GM18507 (cell line): ENCODE results near the gene VEGFB.

ENCODE experiments used
- DNase-seq: peaks from one replicate; pipeline ENCODE4 v3.0.0; 2011; ENCODE audit warnings: low read depth; ENCODE audit not compliant: insufficient read length; ENCODE audit errors: extremely low spot score
- FAIRE-seq: peaks from 2 replicates; lab custom pipeline; 2011; peaks lifted over from hg19 to GRCh38; lab: Jason Lieb, UNC

Gene VEGFB

DNA sequence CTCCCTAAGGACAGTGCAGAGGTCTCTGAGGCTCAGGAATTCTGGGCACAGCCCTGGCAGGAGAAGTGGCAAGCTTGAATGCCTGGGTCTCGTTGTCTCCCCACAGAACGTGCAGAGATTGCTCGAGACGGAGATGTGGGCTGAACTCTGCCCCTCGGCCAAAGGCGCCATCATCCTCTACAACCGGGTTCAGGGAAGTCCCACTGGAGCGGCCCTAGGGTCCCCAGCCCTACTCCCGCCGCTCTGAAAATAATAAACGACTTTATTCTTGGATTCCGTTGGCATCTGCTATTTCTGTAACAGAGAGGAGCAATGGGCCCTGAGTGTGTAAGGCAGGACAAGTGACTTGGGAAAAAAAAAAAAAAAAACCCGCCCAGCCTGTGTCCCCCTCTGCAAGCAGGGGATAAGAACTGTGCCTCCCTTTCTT lies 4.6 kb upstream of the VEGFB start:
- FAIRE-seq, result no peak
- DNase-seq, result no peak

DNA sequence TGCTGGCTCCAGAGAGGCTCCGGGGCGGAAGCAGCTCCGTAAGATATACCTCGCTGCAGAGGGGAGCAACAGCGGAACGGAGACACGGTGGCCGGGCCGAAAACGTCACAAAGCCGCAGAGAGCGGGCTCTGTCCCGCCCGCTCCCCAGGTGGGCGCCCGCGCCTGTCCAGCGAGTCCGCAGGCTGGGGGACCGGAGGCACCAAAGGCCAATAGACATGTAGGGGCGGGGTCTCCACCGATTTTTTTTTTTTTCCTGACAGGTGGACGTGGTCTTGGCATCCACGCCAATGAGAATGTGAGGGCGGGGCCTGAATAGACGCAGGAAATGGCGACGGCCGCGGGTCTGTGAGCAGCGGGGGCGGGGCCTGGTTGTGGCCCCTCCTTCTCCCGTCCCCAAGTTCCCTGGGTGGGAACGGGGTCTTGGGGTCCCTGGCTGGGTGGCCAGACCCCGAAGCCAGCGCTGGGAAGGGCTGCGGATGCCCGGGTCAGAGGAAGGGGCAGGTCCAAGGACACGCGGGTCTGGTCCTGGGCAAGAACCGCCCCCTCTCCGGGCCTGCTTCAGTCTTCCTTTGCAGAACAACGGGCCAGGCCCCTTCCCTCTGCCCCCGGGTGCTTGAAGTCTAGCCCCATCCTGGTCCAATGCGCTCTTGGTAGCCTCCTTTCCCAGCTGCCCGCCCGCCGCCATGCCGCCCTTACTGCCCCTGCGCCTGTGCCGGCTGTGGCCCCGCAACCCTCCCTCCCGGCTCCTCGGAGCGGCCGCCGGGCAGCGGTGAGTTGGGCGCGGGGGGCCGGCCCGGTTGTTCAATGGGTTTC lies 4.0 kb upstream of the VEGFB start, which contains the start of gene DNAJC4:
Gene DNAJC4 (plus strand): TSS at position 378 of the 814 bp plus-strand sequence. CDS start 307 bp downstream, at position 685.
- peak; percentile 74 for DNase-seq
- peak; percentile 79 for FAIRE-seq

DNA sequence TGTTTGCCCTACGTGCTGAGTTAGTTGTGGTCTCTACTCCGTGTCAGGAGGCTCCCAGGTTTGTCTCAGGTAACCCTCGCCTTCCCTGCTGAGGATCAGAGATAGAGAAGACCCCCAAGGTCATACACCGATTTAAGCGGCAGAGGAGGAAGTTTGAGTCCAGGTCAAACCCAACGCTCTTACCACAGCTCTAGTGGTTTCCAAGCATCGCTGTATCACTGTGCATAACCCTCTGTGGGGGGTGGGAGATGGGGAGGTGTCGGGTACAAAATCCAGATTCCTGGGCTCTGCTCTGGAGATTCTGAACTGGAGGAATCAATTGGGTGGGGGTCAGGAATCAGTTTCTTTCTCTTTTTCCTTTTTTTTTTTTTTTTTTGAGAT lies 3.4 kb upstream of the VEGFB start:
- FAIRE-seq (no peak), DNase-seq (no peak)

DNA sequence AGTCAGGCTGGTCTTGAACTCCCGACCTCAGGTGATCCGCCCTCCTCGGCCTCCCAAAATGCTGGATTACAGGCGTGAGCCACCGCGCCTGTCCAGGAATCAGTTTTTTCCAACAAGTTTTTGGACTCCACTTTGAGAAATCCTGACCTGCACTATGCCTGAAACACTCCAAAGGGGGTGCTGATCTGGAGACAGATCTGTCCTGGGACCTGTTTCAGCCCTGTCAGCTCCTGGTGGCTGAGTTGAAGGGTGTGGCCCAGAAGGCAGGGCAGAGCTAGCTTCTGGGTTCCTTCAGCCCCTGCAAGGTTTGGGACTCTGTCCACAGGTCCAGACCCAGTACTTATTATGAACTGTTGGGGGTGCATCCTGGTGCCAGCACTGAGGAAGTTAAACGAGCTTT lies 2.8 kb upstream of the VEGFB start:
- FAIRE-seq (no peak), DNase-seq (no peak)

DNA sequence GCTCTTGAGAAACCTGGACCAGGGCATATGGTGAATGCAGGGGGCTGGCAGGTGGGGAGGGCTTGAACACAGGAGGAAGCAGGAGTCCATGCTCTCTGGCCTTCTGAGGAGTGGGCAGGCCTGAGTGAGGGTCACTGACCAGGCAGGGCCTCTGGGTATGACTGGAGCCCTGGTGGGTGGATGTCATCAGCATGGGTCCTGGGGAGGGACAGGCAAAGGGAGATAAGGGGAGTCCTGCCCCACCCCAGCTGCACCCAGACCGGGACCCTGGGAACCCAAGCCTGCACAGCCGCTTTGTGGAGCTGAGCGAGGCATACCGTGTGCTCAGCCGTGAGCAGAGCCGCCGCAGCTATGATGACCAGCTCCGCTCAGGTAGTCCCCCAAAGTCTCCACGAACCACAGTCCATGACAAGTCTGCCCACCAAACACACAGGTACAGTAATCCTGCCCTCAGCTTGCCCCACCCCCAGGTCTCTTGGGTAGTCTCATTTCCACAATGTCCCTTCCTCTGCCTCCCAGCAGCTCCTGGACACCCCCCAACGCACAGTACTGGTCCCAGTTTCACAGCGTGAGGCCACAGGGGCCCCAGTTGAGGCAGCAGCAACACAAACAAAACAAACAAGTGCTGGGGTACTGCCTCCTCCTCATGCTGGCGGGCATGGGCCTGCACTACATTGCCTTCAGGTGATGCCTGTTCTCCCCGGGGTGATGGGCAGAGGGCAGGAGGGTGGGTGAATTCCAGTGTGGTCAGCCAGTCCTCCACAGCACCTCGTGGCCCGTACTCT lies 2.0 kb upstream of the VEGFB start:
- no peak for DNase-seq
- FAIRE-seq, result no peak

GRCh38 chr11:64232967-64233315 lies 1.4 kb upstream of the VEGFB start:
- DNase-seq (no peak), FAIRE-seq (no peak)

- peak; percentile 39 for FAIRE-seq
Measured at GRCh38 chr11:64234647-64235379, 429 bp downstream of the VEGFB start.

GRCh38 chr11:64235437-64236161 lies 1.2 kb downstream of the VEGFB start:
- DNase-seq (no peak), FAIRE-seq (no peak)

More at GRCh38 chr11:64234647-64235379, 429 bp downstream of the VEGFB start:
- DNase-seq, result no peak

- FAIRE-seq (no peak), DNase-seq (no peak)
Measured at GRCh38 chr11:64237484-64237951, 3.1 kb downstream of the VEGFB start.

DNA sequence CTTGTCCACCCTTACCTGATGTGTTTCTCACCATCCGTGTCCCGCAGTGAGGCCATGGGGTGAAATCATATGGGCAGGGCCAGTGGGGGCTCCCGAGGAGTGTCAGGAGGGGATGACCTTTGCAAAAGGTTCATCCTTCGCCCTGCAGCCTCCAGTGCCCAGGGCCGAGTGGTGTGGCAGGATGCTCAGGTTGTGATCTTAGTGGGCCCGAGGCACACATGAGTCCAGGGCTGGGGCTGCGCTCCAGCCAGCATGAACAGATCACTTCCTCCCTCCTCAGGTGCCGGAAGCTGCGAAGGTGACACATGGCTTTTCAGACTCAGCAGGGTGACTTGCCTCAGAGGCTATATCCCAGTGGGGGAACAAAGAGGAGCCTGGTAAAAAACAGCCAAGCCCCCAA lies 3.7 kb downstream of the VEGFB start:
- DNase-seq (no peak), FAIRE-seq (no peak)

DNA sequence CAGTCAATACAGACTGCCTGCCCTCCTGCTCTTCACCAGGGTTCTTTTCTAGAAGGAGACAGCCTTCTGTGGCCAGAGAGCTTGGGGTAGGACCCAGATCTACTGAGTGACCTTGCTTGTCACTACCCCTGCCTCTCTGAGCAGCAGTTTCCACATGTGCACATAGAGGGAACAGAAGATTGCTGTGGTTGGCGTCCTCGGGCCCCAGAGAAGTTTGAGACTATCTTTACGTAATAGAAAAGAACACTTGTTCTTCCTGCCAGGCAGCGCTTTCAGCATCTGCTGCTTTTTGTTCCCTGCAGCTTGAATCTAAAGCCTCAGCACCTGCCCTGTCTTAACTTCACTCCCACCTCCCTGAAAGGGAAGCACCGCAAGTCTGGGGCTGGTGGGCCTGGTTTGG lies 4.6 kb downstream of the VEGFB start:
- no peak for DNase-seq
- no peak for FAIRE-seq

DNA sequence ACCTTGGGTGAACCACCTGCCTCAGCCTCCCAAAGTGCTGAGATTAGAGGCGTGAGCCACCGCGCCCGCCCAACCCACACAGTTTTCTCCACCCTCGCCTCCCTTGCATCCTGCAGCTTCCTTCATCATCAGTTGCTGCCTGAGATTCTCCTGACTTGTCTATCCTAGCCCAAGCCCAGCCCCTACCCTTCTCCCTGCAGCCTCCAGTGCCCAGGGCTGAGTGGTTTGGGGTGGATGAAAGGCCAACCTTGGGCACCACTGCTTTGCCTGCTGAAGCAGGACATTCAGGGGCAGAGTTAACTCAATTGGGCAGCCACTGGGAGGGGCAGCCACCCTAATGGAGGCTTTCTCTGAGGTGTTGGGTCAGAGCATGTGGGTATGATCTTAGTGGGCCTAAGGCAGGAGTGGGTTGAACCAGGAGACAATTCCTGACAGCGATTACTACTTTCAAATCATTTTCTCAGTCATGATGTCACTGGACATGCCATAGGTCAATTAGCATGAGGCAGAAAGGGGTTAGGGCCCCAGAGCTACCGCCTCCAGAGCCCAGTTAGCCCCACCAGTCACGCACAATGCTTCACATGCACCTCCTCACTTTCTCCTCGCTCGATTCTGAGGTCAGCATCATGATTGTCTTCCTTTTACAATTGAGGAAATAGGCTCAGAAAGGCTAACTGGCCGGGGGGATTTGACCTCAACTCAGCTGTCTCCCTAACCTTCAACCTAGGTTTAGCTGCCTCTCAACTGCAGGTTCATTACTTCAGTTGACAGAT lies 5.5 kb downstream of the VEGFB start:
- FAIRE-seq, result peak; percentile 61
- DNase-seq, result no peak

DNA sequence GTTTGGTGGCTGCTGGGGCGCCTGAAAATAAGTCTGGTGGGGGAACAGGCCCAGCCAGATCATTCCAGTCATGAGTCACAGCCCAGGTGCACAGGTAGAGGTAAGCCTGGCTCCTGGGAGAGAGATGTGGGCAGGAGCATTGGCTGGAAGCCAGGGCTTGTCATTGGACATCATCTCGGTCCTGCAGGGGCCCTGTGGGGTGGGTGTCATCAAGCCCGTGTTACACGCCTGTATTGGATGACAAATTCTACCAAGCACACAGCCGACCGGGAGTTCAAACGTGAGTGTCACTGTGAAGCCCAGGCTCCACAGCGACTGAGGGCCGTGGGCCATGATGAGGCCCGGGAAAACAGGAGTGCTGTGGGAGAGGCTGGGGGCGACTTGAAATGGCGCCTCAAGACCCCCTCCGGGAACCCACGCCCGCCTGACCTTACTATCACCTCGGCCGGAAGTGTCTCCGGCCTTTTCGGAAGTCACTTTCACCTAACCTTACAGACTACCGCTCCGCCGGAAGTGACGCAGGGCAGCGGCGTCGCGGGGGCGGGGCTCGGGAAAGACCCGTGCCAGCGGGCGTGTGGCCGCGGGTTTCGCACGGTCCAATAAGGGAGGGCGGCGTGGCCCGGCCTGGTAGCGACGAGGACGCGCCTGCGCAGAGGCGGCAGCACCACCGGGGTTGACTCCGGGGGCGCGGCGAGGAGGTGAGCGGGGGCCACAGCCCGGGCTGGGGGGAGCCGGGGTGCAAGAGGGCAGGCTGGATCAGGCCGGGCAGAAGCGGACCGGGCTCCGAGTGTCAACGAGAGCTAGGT lies 6.3 kb downstream of the VEGFB start, which contains the start of gene FKBP2:
Gene FKBP2 (plus strand): TSS at position 661 of the 806 bp plus-strand sequence. CDS start 1,293 bp downstream, outside the sequence.
- FAIRE-seq (peak; percentile 91), DNase-seq (peak; percentile 88)

DNA sequence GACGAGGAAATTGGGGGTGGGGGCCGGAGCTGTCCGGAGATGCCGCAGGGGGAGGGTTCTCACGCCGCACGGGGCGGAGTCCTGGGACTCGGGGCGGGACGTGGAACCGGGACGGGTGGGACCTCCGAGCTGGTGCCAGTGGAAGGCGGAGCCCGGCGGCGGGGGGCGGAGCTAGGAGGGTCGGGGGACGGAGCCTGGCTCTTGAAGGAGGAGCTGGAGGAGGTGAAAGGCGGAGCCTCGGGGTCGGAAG lies 6.8 kb downstream of the VEGFB start:
- peak; percentile 81 for DNase-seq
- no peak for FAIRE-seq

- FAIRE-seq (no peak), DNase-seq (no peak)
Measured at GRCh38 chr11:64241491-64242374, 7.3 kb downstream of the VEGFB start.

- no peak for FAIRE-seq
Measured at GRCh38 chr11:64243236-64243854, 9.0 kb downstream of the VEGFB start.

GRCh38 chr11:64244107-64244506 lies 9.7 kb downstream of the VEGFB start:
- DNase-seq, result no peak
- no peak for FAIRE-seq

More at GRCh38 chr11:64243236-64243854, 9.0 kb downstream of the VEGFB start:
- DNase-seq, result no peak
